H1 (cell line): Measurements from ENCODE around the gene EGFR.

Experiments used
- ATF2 ChIP-seq: IDR thresholded peaks from 2 replicates; pipeline ENCODE4 v1.6.1; 2012; ENCODE audit warnings: low read length, inconsistent platforms
- CTCF ChIP-seq, 3 experiments: IDR thresholded peaks; 1 replicate in 2 of 3; 2 replicates in 1 of 3; pipeline versions ENCODE4 v1.5.1 to v1.6.1; 2011; ENCODE audit warnings: low read length in 3 of 3, mild to moderate bottlenecking in 3 of 3, inconsistent platforms in 2 of 3, low read depth in 1 of 3, moderate library complexity in 1 of 3; ENCODE audit not compliant: insufficient read depth in 1 of 3; ENCODE audit errors: control extremely low read depth in 1 of 3
- KDM4A ChIP-seq: IDR thresholded peaks from one replicate; pipeline ENCODE4 v1.7.1; 2012; ENCODE audit warnings: low read depth, mild to moderate bottlenecking, moderate library complexity, low read length, inconsistent platforms; ENCODE audit not compliant: severe bottlenecking
- POLR2A ChIP-seq, 2 experiments: IDR thresholded peaks; 1 replicate in 1 of 2; 2 replicates in 1 of 2; pipeline ENCODE4 v1.6.1; 2011; ENCODE audit warnings: low read depth in 2 of 2, low read length in 2 of 2, mild to moderate bottlenecking in 2 of 2; ENCODE audit errors: control extremely low read depth in 1 of 2
- POLR2AphosphoS5 ChIP-seq: IDR thresholded peaks from 2 replicates; pipeline ENCODE4 v1.6.1; 2011; ENCODE audit warnings: low read depth, low read length
- SIN3A ChIP-seq, 2 experiments: IDR thresholded peaks in 1 of 2; conservative IDR thresholded peaks in 1 of 2; 2 replicates each; pipeline ENCODE4 v1.6.1; 2011 to 2012; ENCODE audit warnings: low read length in 2 of 2, improper control_type of control experiment in 1 of 2, low read depth in 1 of 2, mild to moderate bottlenecking in 1 of 2

GRCh38 chr7:55004579-55004978 lies 14.2 kb upstream of the EGFR start:
- TF ChIP-seq KDM4A: no peak
- no peak for TF ChIP-seq SIN3A (conservative IDR thresholded peaks at IDR 0.05 in 1 of 2, IDR thresholded peaks at IDR 0.05 in 1 of 2; ENCODE audit: low read depth in 1 of 2, low read length in 2 of 2)
- TF ChIP-seq POLR2AphosphoS5: no peak
- TF ChIP-seq CTCF (IDR thresholded peaks at IDR 0.05; ENCODE audit: control extremely low read depth in 1 of 3, insufficient read depth in 1 of 3, low read depth in 1 of 3, low read length in 3 of 3): no peak
- TF ChIP-seq ATF2: no peak
- TF ChIP-seq POLR2A (IDR thresholded peaks at IDR 0.05; ENCODE audit: control extremely low read depth in 1 of 2, low read depth in 2 of 2, low read length in 2 of 2): no peak
